Mesenchymal stem cell (in vitro differentiated cells and primary cell): ENCODE results near the gene CABS1. TPM values are rescaled to one million over a fixed set of nuclear protein-coding genes. Genes with fewer than 3 reads are reported as not detected.

Source experiments
- DNase-seq: peaks from one replicate; pipeline ENCODE4 v3.0.0-alpha.2; 2013
- H2AFZ ChIP-seq: one replicate; pipeline ENCODE4 v1.6.1; 2013; ENCODE audit warnings: low read depth, mild to moderate bottlenecking, control low read depth, inconsistent platforms, low read length, moderate library complexity
- H2AK5ac ChIP-seq: 2 replicates; pipeline ENCODE4 v1.6.1; 2013; ENCODE audit warnings: low read length, moderate library complexity, mild to moderate bottlenecking, inconsistent platforms; ENCODE audit not compliant: severe bottlenecking
- H2BK120ac ChIP-seq: one replicate; pipeline ENCODE4 v1.6.1; 2013; ENCODE audit warnings: low read depth, mild to moderate bottlenecking, inconsistent platforms, low read length, moderate library complexity
- H2BK12ac ChIP-seq, 2 experiments: one replicate each; pipeline ENCODE4 v1.6.1; 2013; ENCODE audit warnings: inconsistent platforms in 2 of 2, low read length in 2 of 2, mild to moderate bottlenecking in 2 of 2, moderate library complexity in 2 of 2, control low read depth in 1 of 2
- H2BK15ac ChIP-seq: one replicate; pipeline ENCODE4 v1.6.1; 2013; ENCODE audit warnings: mild to moderate bottlenecking, low read depth, inconsistent platforms; ENCODE audit not compliant: poor library complexity, severe bottlenecking
- H2BK5ac ChIP-seq: 2 replicates; pipeline ENCODE4 v1.6.1; 2013; ENCODE audit warnings: low read depth, mild to moderate bottlenecking, low read length, control low read depth, inconsistent platforms; ENCODE audit not compliant: poor library complexity, severe bottlenecking
- H3K14ac ChIP-seq, 2 experiments: one replicate each; pipeline ENCODE4 v1.6.1; 2013; ENCODE audit warnings: inconsistent platforms in 2 of 2, low read length in 2 of 2, control low read depth in 1 of 2, mild to moderate bottlenecking in 1 of 2, moderate library complexity in 1 of 2
- H3K18ac ChIP-seq, 2 experiments: one replicate each; pipeline ENCODE4 v1.6.1; 2013; ENCODE audit warnings: inconsistent platforms in 2 of 2, low read length in 2 of 2, control low read depth in 1 of 2, low read depth in 1 of 2, mild to moderate bottlenecking in 1 of 2
- H3K23ac ChIP-seq, 2 experiments: one replicate each; pipeline ENCODE4 v1.6.1; 2013; ENCODE audit warnings: inconsistent platforms in 2 of 2, low read length in 2 of 2, mild to moderate bottlenecking in 2 of 2, moderate library complexity in 2 of 2, control low read depth in 1 of 2
- H3K27ac ChIP-seq: 2 replicates; pipeline ENCODE4 v1.5.1; 2013; ENCODE audit warnings: mild to moderate bottlenecking, moderate library complexity, low read length, control low read depth, inconsistent platforms; ENCODE audit not compliant: poor library complexity, severe bottlenecking
- H3K27me3 ChIP-seq, 2 experiments: 2 replicates each; pipeline versions ENCODE4 v1.6.1 to v1.7.0; 2013; ENCODE audit warnings: low read length in 2 of 2, mild to moderate bottlenecking in 2 of 2, moderate library complexity in 2 of 2, control low read depth in 1 of 2, inconsistent platforms in 1 of 2; ENCODE audit not compliant: control insufficient read depth in 1 of 2, insufficient read depth in 1 of 2
- H3K36me3 ChIP-seq, 2 experiments: 2 replicates each; pipeline versions ENCODE4 v1.6.1 to v1.7.0; 2013; ENCODE audit warnings: low read length in 2 of 2, control low read depth in 1 of 2, inconsistent platforms in 1 of 2, low read depth in 1 of 2, mild to moderate bottlenecking in 1 of 2; ENCODE audit not compliant: insufficient read depth in 2 of 2, control insufficient read depth in 1 of 2
- H3K4ac ChIP-seq, 2 experiments: one replicate each; pipeline ENCODE4 v1.6.1; 2013; ENCODE audit warnings: inconsistent platforms in 2 of 2, low read length in 2 of 2, mild to moderate bottlenecking in 2 of 2, moderate library complexity in 2 of 2, control low read depth in 1 of 2, low read depth in 1 of 2
- H3K4me1 ChIP-seq: 2 replicates; pipeline ENCODE4 v1.6.1; 2013; ENCODE audit warnings: low read depth, low read length, control low read depth; ENCODE audit not compliant: control insufficient read depth, insufficient read depth
- H3K4me2 ChIP-seq: 2 replicates; pipeline ENCODE4 v1.6.1; 2013; ENCODE audit warnings: low read length, mild to moderate bottlenecking, inconsistent platforms; ENCODE audit not compliant: poor library complexity, severe bottlenecking
- H3K4me3 ChIP-seq, 2 experiments: 2 replicates each; pipeline versions ENCODE4 v1.5.1 to v1.7.0; 2013; ENCODE audit warnings: low read length in 2 of 2, mild to moderate bottlenecking in 2 of 2, control low read depth in 1 of 2, low read depth in 1 of 2; ENCODE audit not compliant: insufficient read depth in 1 of 2
- H3K79me1 ChIP-seq: replicated peaks from 2 replicates; pipeline ENCODE4 v1.6.1; 2013; ENCODE audit warnings: mild to moderate bottlenecking, control low read depth, low read length, inconsistent platforms; ENCODE audit not compliant: poor library complexity, severe bottlenecking
- H3K9ac ChIP-seq: 2 replicates; pipeline ENCODE4 v1.7.0; 2013; ENCODE audit warnings: mild to moderate bottlenecking, low read length, moderate library complexity
- H3K9me3 ChIP-seq: 2 replicates; pipeline ENCODE4 v1.7.0; 2013; ENCODE audit warnings: mild to moderate bottlenecking, low read length; ENCODE audit not compliant: control insufficient read depth
- H4K8ac ChIP-seq: one replicate; pipeline ENCODE4 v1.6.1; 2013; ENCODE audit warnings: inconsistent platforms, mild to moderate bottlenecking, low read length, moderate library complexity
- H4K91ac ChIP-seq: one replicate; pipeline ENCODE4 v1.6.1; 2013; ENCODE audit warnings: mild to moderate bottlenecking, low read length, inconsistent platforms
- WGBS: methylation state at CpG from one replicate; pipeline ENCODE4 v1.1.7; 2013; ENCODE audit warnings: mixed read lengths; 5-methylcytosine and 5-hydroxymethylcytosine counted together
- polyA plus RNA-seq, 2 experiments: library from polyadenylated mRNA; stranded (reverse); fragments of 200-250 nt; gene quantifications; one replicate each; pipeline ENCODE4 v1.2.3, GENCODE V29; 2013

CABS1 gene
- polyA plus RNA-seq (2013, experiment 1 of 2) = not detected
- polyA plus RNA-seq (2013, experiment 2 of 2) = not detected

DNA sequence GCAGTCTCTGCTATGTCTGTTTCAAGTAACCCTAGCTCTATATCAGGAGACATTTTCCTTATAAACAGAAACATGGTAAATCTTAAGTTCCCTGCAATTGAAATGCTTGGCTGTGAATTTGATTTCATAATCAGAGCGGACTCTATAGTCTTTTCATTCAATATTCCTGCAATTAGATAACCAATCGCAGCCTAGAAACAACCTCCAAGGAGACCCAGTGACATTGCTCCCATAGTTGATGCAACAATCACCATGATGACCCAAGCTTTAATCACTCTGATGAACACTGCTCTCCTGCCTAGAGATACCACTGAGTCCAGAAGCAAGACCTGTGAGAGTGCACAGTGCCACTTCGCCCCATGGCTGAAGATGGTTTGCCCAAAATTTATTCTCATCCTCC lies at the start of gene CABS1:
TSS of gene CABS1 (plus strand) at position 301 of the 400 bp plus-strand sequence. CDS start at position 360, 59 bp downstream.
- DNase-seq = no peak
- 93% methylated on average over 3 of the region's 3 CpGs for WGBS
- Histone ChIP-seq H2BK15ac (no peak within 1 kb of the TSS), H3K4me2 (no peak within 1 kb of the TSS), H3K27me3 (no peaks in the 10 kb centered on the region), H2BK120ac (no peak within 1 kb of the TSS), H3K18ac (no peak within 1 kb of the TSS), H3K36me3 (no peaks in the 10 kb centered on the region), H3K9me3 (no peaks in the 10 kb centered on the region), H3K9ac (no peak within 1 kb of the TSS), H2BK5ac (no peak within 1 kb of the TSS), H3K79me1 (no peaks in the 10 kb centered on the region), H3K23ac (no peak within 1 kb of the TSS), H3K14ac (no peak within 1 kb of the TSS), H2AFZ (no peak within 1 kb of the TSS), H3K4me3 (no peak within 1 kb of the TSS), H4K91ac (no peak within 1 kb of the TSS), H4K8ac (no peak within 1 kb of the TSS), H3K4ac (no peak within 1 kb of the TSS), H2AK5ac (no peak within 1 kb of the TSS), H3K4me1 (no peaks in the 10 kb centered on the region), H2BK12ac (no peak within 1 kb of the TSS), H3K27ac (no peak within 1 kb of the TSS)

DNA sequence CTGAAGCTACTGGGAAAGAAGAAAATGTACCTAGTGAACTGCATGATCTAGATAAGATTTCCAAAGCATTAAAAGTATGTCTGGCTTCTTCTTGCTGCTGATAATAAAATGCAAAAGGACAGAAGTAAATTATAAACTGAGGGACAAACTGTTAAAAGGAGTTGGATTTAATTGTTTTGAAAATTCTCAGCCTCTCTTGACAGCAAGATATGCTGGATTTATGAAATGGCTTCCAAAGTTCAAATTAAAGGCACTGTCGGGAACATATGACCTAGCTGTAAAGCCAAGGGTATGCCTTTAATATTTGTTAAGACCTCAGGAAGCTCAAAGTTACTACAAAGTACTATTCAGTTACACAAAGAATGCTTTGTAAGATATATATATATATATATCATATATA lies 46.1 kb upstream of the CABS1 start:
- no peak overlapping the region for H2BK12ac ChIP-seq
- no peak overlapping the region for H3K4me2 ChIP-seq
- H3K4me3 ChIP-seq = no peak overlapping the region
- no peak overlapping the region for H2BK5ac ChIP-seq
- H4K91ac ChIP-seq = no peak overlapping the region
- H3K79me1 ChIP-seq = no peaks in the 10 kb centered on the region
- no peak overlapping the region for H3K23ac ChIP-seq
- no peak for DNase-seq
- WGBS = no CpG with 5 or more reads among the region's 1 CpG
- no peaks in the 10 kb centered on the region for H3K9me3 ChIP-seq
- H4K8ac ChIP-seq = no peak overlapping the region
- H3K36me3 ChIP-seq = no peaks in the 10 kb centered on the region
- no peak overlapping the region for H2BK15ac ChIP-seq
- no peak overlapping the region for H3K9ac ChIP-seq
- H3K4ac ChIP-seq = no peak overlapping the region
- no peak overlapping the region for H2AFZ ChIP-seq
- H3K4me1 ChIP-seq = no peaks in the 10 kb centered on the region
- H2BK120ac ChIP-seq = no peak overlapping the region
- no peak overlapping the region for H3K14ac ChIP-seq
- H3K27me3 ChIP-seq = no peaks in the 10 kb centered on the region
- H3K27ac ChIP-seq = no peak overlapping the region
- no peak overlapping the region for H2AK5ac ChIP-seq
- H3K18ac ChIP-seq = no peak overlapping the region

- Histone ChIP-seq H2AFZ (no peak overlapping the region), H4K91ac (no peak overlapping the region), H3K23ac (no peak overlapping the region), H2BK5ac (no peak overlapping the region), H3K9ac (no peak overlapping the region), H3K9me3 (no peaks in the 10 kb centered on the region), H3K18ac (no peak overlapping the region), H3K4me3 (no peak overlapping the region), H2BK15ac (no peak overlapping the region), H3K36me3 (no peaks in the 10 kb centered on the region), H3K4ac (no peak overlapping the region), H3K27ac (no peak overlapping the region), H2BK120ac (no peak overlapping the region), H3K4me1 (no peaks in the 10 kb centered on the region), H2AK5ac (no peak overlapping the region), H3K14ac (no peak overlapping the region), H4K8ac (no peak overlapping the region), H3K27me3 (no peaks in the 10 kb centered on the region), H3K4me2 (no peak overlapping the region), H2BK12ac (no peak overlapping the region), H3K79me1 (no peaks in the 10 kb centered on the region)
- 87% methylated on average over 1 of the region's 2 CpGs for WGBS
- no peak for DNase-seq
These were observed 43.4 kb upstream of the CABS1 start for GRCh38 chr4:70291341-70291740.

GRCh38 chr4:70297576-70297975 lies 37.2 kb upstream of the CABS1 start:
- no peak overlapping the region for H3K4ac ChIP-seq
- H3K4me3 ChIP-seq = no peak overlapping the region
- no peak overlapping the region for H2BK12ac ChIP-seq
- H3K18ac ChIP-seq = no peak overlapping the region
- no peak overlapping the region for H2AK5ac ChIP-seq
- no peak overlapping the region for H3K14ac ChIP-seq
- no peaks in the 10 kb centered on the region for H3K79me1 ChIP-seq
- no peak overlapping the region for H2BK15ac ChIP-seq
- no peak overlapping the region for H3K9ac ChIP-seq
- no peak overlapping the region for H3K27ac ChIP-seq
- no peak overlapping the region for H3K4me2 ChIP-seq
- no peaks in the 10 kb centered on the region for H3K36me3 ChIP-seq
- H4K91ac ChIP-seq = no peak overlapping the region
- H3K9me3 ChIP-seq = no peaks in the 10 kb centered on the region
- H2AFZ ChIP-seq = no peak overlapping the region
- no peak overlapping the region for H3K23ac ChIP-seq
- no peak overlapping the region for H2BK5ac ChIP-seq
- no peak overlapping the region for H2BK120ac ChIP-seq
- H4K8ac ChIP-seq = no peak overlapping the region
- DNase-seq = no peak
- H3K4me1 ChIP-seq = no peaks in the 10 kb centered on the region
- H3K27me3 ChIP-seq = no peaks in the 10 kb centered on the region
